HFF-Myc (cell line): ENCODE measurements around the gene FOXL1.
A peak's percentile ranks its signal among the peaks of the same experiment; 100 is the strongest.

Experiments
- DNase-seq: peaks from one replicate; pipeline ENCODE4 v3.0.0-alpha.2; 2011; ENCODE audit warnings: low read depth; ENCODE audit errors: extremely low read depth
- H3K4me3 ChIP-seq: replicated peaks from 2 replicates; pipeline ENCODE4 v1.5.1; 2011; ENCODE audit warnings: low read depth, mild to moderate bottlenecking, control low read depth, low read length
- CTCF ChIP-seq: IDR thresholded peaks from 2 replicates; pipeline ENCODE4 v1.5.1; 2012; ENCODE audit warnings: mild to moderate bottlenecking, low read depth, low read length, control low read depth; ENCODE audit errors: missing control alignments

FOXL1 gene

GRCh38 chr16:86575754-86576557 is 2.4 kb upstream of the FOXL1 start:
- peak overlapping the region; percentile 64 for H3K4me3 ChIP-seq
- peak; percentile 80 for TF ChIP-seq CTCF
- DNase-seq: peak; percentile 88

- no peak for TF ChIP-seq CTCF
- DNase-seq: no peak
- H3K4me3 ChIP-seq: peak overlapping the region; percentile 64
Observed at GRCh38 chr16:86576591-86577313, 1.6 kb upstream of the FOXL1 start.

DNA sequence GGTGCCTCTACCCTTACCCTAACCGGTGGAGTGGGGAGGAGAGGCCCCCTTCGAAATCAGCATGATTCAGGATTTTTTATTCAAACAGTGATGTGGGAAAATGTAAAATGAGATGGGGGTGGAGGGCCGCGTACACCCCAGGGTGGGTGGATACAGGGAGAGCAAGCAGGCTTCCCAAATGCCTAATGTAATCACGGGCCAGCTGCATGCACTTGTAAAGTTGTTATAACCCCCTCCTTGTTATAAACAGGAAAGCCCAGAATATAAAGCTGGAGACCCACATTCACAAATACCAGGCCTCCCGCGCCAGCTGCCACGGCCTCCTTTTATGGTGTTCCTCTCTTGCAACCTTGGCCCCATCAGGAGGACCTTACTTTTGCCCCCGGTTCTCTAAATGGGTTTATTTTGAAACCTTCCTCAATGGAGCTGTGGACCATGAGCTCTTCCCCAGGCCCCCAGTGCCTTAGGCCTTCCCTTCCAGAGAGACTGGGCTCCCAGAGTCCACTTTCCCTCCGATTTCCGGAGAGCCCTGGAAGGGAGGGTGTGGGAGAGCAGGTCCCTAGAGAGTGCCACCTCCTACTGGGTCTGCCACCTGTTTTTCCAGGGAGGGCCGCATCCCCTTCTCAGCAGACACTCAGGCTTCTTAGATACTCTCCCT is 906 bp upstream of the FOXL1 start:
- peak overlapping the region; percentile 64 for H3K4me3 ChIP-seq
- TF ChIP-seq CTCF: no peak

GRCh38 chr16:86578611-86579267 is 390 bp downstream of the FOXL1 start:
- no peak for DNase-seq
- peak overlapping the region; percentile 64 for H3K4me3 ChIP-seq
- no peak for TF ChIP-seq CTCF

More for the DNA sequence above, 906 bp upstream of the FOXL1 start:
- no peak for DNase-seq

DNA sequence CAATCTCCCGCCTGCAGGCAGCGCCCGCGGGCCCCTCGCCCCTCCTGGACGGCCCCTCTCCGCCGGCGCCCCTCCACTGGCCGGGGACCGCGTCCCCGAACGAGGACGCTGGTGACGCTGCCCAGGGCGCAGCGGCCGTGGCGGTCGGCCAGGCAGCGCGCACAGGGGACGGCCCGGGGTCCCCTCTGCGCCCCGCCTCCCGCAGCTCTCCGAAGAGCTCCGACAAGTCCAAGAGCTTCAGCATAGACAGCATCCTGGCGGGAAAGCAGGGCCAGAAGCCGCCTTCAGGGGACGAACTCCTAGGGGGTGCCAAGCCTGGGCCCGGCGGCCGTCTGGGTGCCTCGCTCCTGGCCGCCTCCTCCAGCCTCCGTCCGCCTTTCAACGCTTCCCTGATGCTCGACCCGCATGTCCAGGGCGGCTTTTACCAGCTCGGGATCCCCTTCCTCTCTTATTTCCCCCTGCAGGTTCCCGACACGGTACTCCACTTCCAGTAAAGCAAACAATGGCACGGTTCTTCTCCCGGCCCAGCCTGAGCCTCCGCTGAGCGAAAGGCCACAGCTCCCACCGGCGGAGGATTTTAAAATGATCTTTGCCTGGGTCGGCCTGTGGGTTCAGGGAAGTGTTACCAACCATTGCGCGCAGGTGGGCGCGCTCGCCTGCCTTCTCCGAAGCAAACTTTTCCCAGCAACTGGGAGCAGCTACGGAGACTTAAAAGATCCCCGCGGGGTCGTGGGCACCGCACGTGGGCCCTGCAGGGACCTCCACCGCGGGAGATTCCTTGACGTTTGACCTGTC is 1.1 kb downstream of the FOXL1 start:
- H3K4me3 ChIP-seq: peak overlapping the region; percentile 64
- DNase-seq: no peak
- TF ChIP-seq CTCF: no peak
